WTC11 (cell line): ENCODE data around the gene EEFSEC. TPM values are rescaled to one million over a fixed set of nuclear protein-coding genes. Genes with fewer than 3 reads are reported as not detected.

Experiments used
- ATAC-seq: fragments of 200-7000 bp; cut with Tn5 transposase; 2 replicates; pipeline ENCODE4 v1.10.0; 2021; ENCODE audit warnings: mild to moderate bottlenecking, moderate library complexity
- CTCF ChIA-PET: fragments of 300-600 bp; sonication (Branson Sonifier 250); formaldehyde crosslinking; loops from one replicate; lab custom pipeline; 2021; ENCODE audit warnings: antibody characterized with exemption; lab: Charles Lee
- POLR2A ChIA-PET: fragments of 350-600 bp; sonication (Branson Sonifier 250); formaldehyde crosslinking; loops from one replicate; lab custom pipeline; 2021; ENCODE audit warnings: antibody characterized with exemption; lab: Charles Lee
- DNase-seq: peaks from one replicate; pipeline ENCODE4 v3.0.0; 2021; ENCODE audit warnings: low spot score
- H3K27ac Mint-ChIP-seq: 2 replicates; pipeline ENCODE4 v1.8.0; 2021; ENCODE audit warnings: mixed read lengths
- H3K27me3 Mint-ChIP-seq: 2 replicates; pipeline ENCODE4 v1.8.0; 2021; ENCODE audit warnings: low read depth, mild to moderate bottlenecking, moderate library complexity, mixed read lengths
- H3K36me3 Mint-ChIP-seq: 2 replicates; pipeline ENCODE4 v1.8.0; 2021; ENCODE audit warnings: mixed read lengths
- H3K4me1 Mint-ChIP-seq: 2 replicates; pipeline ENCODE4 v1.8.0; 2022; ENCODE audit warnings: mixed read lengths
- H3K4me3 Mint-ChIP-seq: 2 replicates; pipeline ENCODE4 v1.8.0; 2021; ENCODE audit warnings: mild to moderate bottlenecking, moderate library complexity, mixed read lengths
- H3K9me3 Mint-ChIP-seq: 2 replicates; pipeline ENCODE4 v1.8.0; 2021; ENCODE audit warnings: mixed read lengths
- CREB1 ChIP-seq: sonication (generic); formaldehyde crosslinking; IDR thresholded peaks from 2 replicates; pipeline ENCODE4 v1.8.0; 2023; ENCODE audit warnings: mild to moderate bottlenecking, missing genetic modification reagents
- ESRRA ChIP-seq: sonication (generic); formaldehyde crosslinking; IDR thresholded peaks from 2 replicates; pipeline ENCODE4 v1.8.1; 2022; ENCODE audit warnings: mild to moderate bottlenecking, missing genetic modification reagents, borderline replicate concordance
- ETV6 ChIP-seq: sonication (generic); formaldehyde crosslinking; IDR thresholded peaks from 2 replicates; pipeline ENCODE4 v1.8.1; 2022; ENCODE audit warnings: mild to moderate bottlenecking, missing genetic modification reagents
- HMGA2 ChIP-seq: fragments of 250-450 bp; sonication (Bioruptor Pico); IDR thresholded peaks from 2 replicates; pipeline ENCODE4 v1.4.0; 2021; ENCODE audit warnings: mild to moderate bottlenecking, moderate library complexity
- MYBL2 ChIP-seq: sonication (generic); formaldehyde crosslinking; IDR thresholded peaks from 2 replicates; pipeline ENCODE4 v1.8.1; 2023; ENCODE audit warnings: mild to moderate bottlenecking, moderate library complexity, missing genetic modification reagents
- NFATC4 ChIP-seq: fragments of 250-450 bp; sonication (Bioruptor Pico); IDR thresholded peaks from 2 replicates; pipeline ENCODE4 v1.9.0; 2021; ENCODE audit warnings: mild to moderate bottlenecking
- NR2C2 ChIP-seq: sonication (generic); formaldehyde crosslinking; IDR thresholded peaks from 2 replicates; pipeline ENCODE4 v1.8.0; 2022; ENCODE audit warnings: mild to moderate bottlenecking, missing genetic modification reagents
- TEAD4 ChIP-seq: sonication (generic); formaldehyde crosslinking; IDR thresholded peaks from 2 replicates; pipeline ENCODE4 v1.8.0; 2022; ENCODE audit warnings: mild to moderate bottlenecking, missing genetic modification reagents
- ZNF121 ChIP-seq: sonication (generic); formaldehyde crosslinking; IDR thresholded peaks from 2 replicates; pipeline ENCODE4 v1.8.0; 2023; ENCODE audit warnings: missing genetic modification reagents
- ZNF416 ChIP-seq: fragments of 250-450 bp; sonication (Bioruptor Pico); IDR thresholded peaks from 2 replicates; pipeline ENCODE4 v1.9.0; 2021; ENCODE audit warnings: mild to moderate bottlenecking, inconsistent platforms
- ZNF671 ChIP-seq: fragments of 250-450 bp; sonication (Bioruptor Pico); IDR thresholded peaks from 2 replicates; pipeline ENCODE4 v1.8.0; 2021; ENCODE audit warnings: mild to moderate bottlenecking
- total RNA-seq: library from RNA; stranded (reverse); gene quantifications from 3 replicates; pipeline ENCODE4 v1.2.3, GENCODE V29; 2021
- TF ChIP-seq, protein P1 (sequence below): fragments of 250-450 bp; sonication (Bioruptor Pico); IDR thresholded peaks from 2 replicates; pipeline ENCODE4 v2.1.2; 2022; ENCODE audit warnings: mild to moderate bottlenecking, moderate library complexity
- TF ChIP-seq, protein P2 (sequence below): sonication (generic); formaldehyde crosslinking; IDR thresholded peaks from 2 replicates; pipeline ENCODE4 v1.8.0; 2023; ENCODE audit warnings: missing genetic modification reagents, mild to moderate bottlenecking, borderline replicate concordance
- TF ChIP-seq, protein P3 (sequence below): sonication (generic); formaldehyde crosslinking; conservative IDR thresholded peaks from 2 replicates; pipeline ENCODE4 v1.8.1; 2022; ENCODE audit warnings: mild to moderate bottlenecking, missing genetic modification reagents
- TF ChIP-seq, protein P4 (sequence below): fragments of 250-450 bp; sonication (Bioruptor Pico); IDR thresholded peaks from 2 replicates; pipeline ENCODE4 v1.9.0; 2021; ENCODE audit warnings: mild to moderate bottlenecking
- TF ChIP-seq, protein P5 (sequence below): fragments of 250-450 bp; sonication (Bioruptor Pico); conservative IDR thresholded peaks from 2 replicates; pipeline ENCODE4 v1.9.0; 2021; ENCODE audit warnings: mild to moderate bottlenecking
- TF ChIP-seq, protein P6 (sequence below): sonication (generic); formaldehyde crosslinking; IDR thresholded peaks from 2 replicates; pipeline ENCODE4 v1.8.1; 2023; ENCODE audit warnings: mild to moderate bottlenecking, missing genetic modification reagents
- TF ChIP-seq, protein P7 (sequence below): sonication (generic); formaldehyde crosslinking; IDR thresholded peaks from 2 replicates; pipeline ENCODE4 v1.8.1; 2022; ENCODE audit warnings: low read depth, missing genetic modification reagents, borderline replicate concordance
- TF ChIP-seq, protein P8 (sequence below): sonication (generic); formaldehyde crosslinking; IDR thresholded peaks from 2 replicates; pipeline ENCODE4 v1.8.1; 2023; ENCODE audit warnings: mild to moderate bottlenecking, missing genetic modification reagents

The EEFSEC gene
- total RNA-seq, 1 experiment from 2014 or later, result 13.7 TPM

DNA sequence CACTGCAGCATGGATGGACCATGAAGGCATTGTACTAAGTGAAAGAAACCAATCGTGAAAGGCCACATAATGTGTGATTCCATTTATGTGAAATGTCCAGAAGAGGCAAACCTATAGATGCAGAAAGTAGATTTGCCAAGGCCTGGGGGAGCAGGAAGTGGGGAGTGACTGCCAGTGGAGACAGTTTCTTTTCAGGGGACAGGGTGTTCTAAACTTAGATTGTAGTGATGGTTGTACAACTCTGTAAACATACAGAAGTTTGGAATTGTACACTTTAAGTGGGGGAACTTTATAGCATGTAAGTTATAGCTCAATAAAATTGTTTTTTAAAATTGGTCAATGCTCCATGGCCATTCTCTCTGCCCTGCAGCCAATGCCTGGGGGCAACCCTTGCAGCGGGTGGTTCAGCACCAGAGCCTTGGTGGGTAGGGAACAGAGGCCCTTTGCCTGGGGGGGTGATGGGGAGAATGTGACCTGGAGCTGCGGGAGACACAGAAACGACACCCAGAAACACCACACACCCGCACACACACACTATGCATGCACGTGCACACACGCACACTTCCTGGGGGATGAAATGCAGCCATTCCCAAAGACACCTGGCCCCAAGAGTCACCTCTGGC is 270.4 kb downstream of the EEFSEC start (continued):
- TF ChIP-seq, protein P1, sequence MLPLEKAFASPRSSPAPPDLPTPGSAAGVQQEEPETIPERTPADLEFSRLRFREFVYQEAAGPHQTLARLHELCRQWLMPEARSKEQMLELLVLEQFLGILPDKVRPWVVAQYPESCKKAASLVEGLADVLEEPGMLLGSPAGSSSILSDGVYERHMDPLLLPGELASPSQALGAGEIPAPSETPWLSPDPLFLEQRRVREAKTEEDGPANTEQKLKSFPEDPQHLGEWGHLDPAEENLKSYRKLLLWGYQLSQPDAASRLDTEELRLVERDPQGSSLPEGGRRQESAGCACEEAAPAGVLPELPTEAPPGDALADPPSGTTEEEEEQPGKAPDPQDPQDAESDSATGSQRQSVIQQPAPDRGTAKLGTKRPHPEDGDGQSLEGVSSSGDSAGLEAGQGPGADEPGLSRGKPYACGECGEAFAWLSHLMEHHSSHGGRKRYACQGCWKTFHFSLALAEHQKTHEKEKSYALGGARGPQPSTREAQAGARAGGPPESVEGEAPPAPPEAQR (CRISPR knock-in tag), result no peak
- TF ChIP-seq MYBL2 (CRISPR knock-in tag) (no peak), HMGA2 (CRISPR knock-in tag) (no peak)
- TF ChIP-seq, protein P2, sequence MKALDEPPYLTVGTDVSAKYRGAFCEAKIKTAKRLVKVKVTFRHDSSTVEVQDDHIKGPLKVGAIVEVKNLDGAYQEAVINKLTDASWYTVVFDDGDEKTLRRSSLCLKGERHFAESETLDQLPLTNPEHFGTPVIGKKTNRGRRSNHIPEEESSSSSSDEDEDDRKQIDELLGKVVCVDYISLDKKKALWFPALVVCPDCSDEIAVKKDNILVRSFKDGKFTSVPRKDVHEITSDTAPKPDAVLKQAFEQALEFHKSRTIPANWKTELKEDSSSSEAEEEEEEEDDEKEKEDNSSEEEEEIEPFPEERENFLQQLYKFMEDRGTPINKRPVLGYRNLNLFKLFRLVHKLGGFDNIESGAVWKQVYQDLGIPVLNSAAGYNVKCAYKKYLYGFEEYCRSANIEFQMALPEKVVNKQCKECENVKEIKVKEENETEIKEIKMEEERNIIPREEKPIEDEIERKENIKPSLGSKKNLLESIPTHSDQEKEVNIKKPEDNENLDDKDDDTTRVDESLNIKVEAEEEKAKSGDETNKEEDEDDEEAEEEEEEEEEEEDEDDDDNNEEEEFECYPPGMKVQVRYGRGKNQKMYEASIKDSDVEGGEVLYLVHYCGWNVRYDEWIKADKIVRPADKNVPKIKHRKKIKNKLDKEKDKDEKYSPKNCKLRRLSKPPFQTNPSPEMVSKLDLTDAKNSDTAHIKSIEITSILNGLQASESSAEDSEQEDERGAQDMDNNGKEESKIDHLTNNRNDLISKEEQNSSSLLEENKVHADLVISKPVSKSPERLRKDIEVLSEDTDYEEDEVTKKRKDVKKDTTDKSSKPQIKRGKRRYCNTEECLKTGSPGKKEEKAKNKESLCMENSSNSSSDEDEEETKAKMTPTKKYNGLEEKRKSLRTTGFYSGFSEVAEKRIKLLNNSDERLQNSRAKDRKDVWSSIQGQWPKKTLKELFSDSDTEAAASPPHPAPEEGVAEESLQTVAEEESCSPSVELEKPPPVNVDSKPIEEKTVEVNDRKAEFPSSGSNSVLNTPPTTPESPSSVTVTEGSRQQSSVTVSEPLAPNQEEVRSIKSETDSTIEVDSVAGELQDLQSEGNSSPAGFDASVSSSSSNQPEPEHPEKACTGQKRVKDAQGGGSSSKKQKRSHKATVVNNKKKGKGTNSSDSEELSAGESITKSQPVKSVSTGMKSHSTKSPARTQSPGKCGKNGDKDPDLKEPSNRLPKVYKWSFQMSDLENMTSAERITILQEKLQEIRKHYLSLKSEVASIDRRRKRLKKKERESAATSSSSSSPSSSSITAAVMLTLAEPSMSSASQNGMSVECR, result no peak

DNA sequence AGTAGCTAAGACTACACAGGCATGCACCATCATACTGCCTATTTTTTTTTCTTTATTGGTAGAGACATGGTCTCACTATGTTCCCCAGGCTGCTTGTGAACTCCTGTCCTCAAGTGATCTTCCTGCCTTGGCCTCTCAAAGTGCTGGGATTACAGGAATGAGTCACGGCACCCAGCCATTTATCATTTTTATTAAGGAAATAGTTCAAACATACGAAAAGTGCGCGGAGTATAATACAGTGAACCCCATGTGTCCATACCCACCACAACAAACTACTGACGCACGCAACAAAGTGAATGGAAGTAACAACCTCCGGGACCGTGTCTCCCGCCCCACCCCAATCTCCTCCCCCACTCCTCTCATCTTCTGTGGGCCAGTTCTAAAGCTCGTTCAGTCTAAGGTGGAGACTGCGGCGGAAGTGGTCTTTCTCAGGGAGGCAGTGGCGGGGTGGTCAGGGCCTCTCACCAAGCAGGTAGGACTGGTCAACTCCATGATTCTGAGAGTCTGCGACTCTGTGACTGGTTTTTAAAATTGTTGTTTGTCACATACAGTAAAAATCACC is 271.3 kb downstream of the EEFSEC start:
- TF ChIP-seq, protein P3, sequence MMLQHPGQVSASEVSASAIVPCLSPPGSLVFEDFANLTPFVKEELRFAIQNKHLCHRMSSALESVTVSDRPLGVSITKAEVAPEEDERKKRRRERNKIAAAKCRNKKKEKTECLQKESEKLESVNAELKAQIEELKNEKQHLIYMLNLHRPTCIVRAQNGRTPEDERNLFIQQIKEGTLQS (CRISPR knock-in tag), result no peak
- TF ChIP-seq ZNF416 (CRISPR knock-in tag) (no peak), ZNF121 (CRISPR knock-in tag) (no peak), NFATC4 (CRISPR knock-in tag) (no peak), NR2C2 (no peak), ZNF671 (no peak), ESRRA (CRISPR knock-in tag) (no peak), CREB1 (CRISPR knock-in tag) (no peak), TEAD4 (CRISPR knock-in tag) (no peak), ETV6 (CRISPR knock-in tag) (no peak)
- TF ChIP-seq, protein P4, sequence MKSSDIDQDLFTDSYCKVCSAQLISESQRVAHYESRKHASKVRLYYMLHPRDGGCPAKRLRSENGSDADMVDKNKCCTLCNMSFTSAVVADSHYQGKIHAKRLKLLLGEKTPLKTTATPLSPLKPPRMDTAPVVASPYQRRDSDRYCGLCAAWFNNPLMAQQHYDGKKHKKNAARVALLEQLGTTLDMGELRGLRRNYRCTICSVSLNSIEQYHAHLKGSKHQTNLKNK (CRISPR knock-in tag), result no peak
- TF ChIP-seq, protein P5, sequence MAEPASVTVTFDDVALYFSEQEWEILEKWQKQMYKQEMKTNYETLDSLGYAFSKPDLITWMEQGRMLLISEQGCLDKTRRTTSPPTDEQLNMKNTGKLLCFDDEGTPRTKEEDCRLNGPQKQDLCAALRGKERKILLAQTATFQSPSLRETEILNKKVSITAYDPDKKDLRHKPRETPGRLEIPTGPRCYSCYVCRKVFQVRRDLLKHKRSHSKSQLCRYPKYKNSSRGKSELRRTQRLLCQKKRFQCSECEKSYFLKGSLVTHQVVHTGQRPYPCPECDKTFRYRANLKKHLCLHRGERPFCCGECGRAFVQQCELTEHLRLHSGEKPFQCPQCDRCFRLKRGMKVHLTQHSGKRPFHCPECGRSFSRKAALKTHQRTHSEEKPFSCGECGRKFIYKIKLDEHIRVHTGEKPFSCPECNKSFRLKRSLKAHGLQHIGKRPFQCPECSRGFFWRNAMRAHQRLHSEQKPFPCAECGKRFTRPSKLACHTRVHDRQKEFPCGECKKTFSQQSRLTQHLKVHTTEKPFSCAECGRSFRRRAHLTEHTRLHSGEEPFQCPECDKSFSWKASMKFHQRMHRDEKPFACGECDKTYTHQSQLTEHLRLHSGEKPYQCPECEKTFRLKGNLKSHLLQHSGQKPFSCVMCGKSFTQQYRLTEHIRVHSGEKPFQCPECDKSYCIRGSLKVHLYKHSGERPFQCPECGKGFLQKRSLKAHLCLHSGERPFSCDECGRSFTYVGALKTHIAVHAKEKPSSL (CRISPR knock-in tag), result no peak
- TF ChIP-seq, protein P6, sequence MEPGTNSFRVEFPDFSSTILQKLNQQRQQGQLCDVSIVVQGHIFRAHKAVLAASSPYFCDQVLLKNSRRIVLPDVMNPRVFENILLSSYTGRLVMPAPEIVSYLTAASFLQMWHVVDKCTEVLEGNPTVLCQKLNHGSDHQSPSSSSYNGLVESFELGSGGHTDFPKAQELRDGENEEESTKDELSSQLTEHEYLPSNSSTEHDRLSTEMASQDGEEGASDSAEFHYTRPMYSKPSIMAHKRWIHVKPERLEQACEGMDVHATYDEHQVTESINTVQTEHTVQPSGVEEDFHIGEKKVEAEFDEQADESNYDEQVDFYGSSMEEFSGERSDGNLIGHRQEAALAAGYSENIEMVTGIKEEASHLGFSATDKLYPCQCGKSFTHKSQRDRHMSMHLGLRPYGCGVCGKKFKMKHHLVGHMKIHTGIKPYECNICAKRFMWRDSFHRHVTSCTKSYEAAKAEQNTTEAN (CRISPR knock-in tag), result no peak
- TF ChIP-seq, protein P7, sequence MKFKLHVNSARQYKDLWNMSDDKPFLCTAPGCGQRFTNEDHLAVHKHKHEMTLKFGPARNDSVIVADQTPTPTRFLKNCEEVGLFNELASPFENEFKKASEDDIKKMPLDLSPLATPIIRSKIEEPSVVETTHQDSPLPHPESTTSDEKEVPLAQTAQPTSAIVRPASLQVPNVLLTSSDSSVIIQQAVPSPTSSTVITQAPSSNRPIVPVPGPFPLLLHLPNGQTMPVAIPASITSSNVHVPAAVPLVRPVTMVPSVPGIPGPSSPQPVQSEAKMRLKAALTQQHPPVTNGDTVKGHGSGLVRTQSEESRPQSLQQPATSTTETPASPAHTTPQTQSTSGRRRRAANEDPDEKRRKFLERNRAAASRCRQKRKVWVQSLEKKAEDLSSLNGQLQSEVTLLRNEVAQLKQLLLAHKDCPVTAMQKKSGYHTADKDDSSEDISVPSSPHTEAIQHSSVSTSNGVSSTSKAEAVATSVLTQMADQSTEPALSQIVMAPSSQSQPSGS (CRISPR knock-in tag), result no peak
- TF ChIP-seq, protein P8, sequence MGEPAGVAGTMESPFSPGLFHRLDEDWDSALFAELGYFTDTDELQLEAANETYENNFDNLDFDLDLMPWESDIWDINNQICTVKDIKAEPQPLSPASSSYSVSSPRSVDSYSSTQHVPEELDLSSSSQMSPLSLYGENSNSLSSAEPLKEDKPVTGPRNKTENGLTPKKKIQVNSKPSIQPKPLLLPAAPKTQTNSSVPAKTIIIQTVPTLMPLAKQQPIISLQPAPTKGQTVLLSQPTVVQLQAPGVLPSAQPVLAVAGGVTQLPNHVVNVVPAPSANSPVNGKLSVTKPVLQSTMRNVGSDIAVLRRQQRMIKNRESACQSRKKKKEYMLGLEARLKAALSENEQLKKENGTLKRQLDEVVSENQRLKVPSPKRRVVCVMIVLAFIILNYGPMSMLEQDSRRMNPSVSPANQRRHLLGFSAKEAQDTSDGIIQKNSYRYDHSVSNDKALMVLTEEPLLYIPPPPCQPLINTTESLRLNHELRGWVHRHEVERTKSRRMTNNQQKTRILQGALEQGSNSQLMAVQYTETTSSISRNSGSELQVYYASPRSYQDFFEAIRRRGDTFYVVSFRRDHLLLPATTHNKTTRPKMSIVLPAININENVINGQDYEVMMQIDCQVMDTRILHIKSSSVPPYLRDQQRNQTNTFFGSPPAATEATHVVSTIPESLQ, result no peak
- Mint-ChIP-seq H3K4me1 (peaks cover 21% of the 10 kb centered on the region), H3K27me3 (peaks cover 39% of the 10 kb centered on the region), H3K36me3 (no peaks in the 10 kb centered on the region), H3K27ac (no peak overlapping the region), H3K4me3 (no peak overlapping the region), H3K9me3 (no peaks in the 10 kb centered on the region)
- CTCF ChIA-PET, result interaction anchor here (0.6 to 5.6 kb wide), 6 partner anchors 14 to 199 kb away, joined by 3 to 54 read pairs (median 8); no protein-coding TSS in a partner anchor
- DNase-seq (no peak), ATAC-seq (no peak)
- POLR2A ChIA-PET, result no interaction called here
